ENCODE results near the gene SLC44A3. TPM values are rescaled to one million over a fixed set of nuclear protein-coding genes. Genes with fewer than 3 reads are reported as not detected.

The SLC44A3 gene
- total and polyA plus RNA-seq, 2 experiments from 2014 or later, result 2.9 to 4.5 TPM

GRCh38 chr1:94928293-94928939, 108.3 kb downstream of the SLC44A3 start (continued):
- TF ChIP-seq ZNF462 (CRISPR knock-in tag; IDR thresholded peaks at IDR 0.05) (no peak), STAT1 (IDR thresholded peaks at IDR 0.05; ENCODE audit: unreplicated experiment) (no peak), POLR2AphosphoS5 (IDR thresholded peaks at IDR 0.05; ENCODE audit: low read depth) (no peak), ZNF331 (CRISPR knock-in tag; IDR thresholded peaks at IDR 0.05; ENCODE audit: low read depth) (no peak), ZNF114 (CRISPR knock-in tag; IDR thresholded peaks at IDR 0.05) (no peak), JUNB (IDR thresholded peaks at IDR 0.05; ENCODE audit: unreplicated experiment) (no peak), ETS1 (IDR thresholded peaks at IDR 0.05) (no peak)

Measured in GM23338 (cell line).